ENCODE measurements around the gene PLCB3.

The PLCB3 gene

DNA sequence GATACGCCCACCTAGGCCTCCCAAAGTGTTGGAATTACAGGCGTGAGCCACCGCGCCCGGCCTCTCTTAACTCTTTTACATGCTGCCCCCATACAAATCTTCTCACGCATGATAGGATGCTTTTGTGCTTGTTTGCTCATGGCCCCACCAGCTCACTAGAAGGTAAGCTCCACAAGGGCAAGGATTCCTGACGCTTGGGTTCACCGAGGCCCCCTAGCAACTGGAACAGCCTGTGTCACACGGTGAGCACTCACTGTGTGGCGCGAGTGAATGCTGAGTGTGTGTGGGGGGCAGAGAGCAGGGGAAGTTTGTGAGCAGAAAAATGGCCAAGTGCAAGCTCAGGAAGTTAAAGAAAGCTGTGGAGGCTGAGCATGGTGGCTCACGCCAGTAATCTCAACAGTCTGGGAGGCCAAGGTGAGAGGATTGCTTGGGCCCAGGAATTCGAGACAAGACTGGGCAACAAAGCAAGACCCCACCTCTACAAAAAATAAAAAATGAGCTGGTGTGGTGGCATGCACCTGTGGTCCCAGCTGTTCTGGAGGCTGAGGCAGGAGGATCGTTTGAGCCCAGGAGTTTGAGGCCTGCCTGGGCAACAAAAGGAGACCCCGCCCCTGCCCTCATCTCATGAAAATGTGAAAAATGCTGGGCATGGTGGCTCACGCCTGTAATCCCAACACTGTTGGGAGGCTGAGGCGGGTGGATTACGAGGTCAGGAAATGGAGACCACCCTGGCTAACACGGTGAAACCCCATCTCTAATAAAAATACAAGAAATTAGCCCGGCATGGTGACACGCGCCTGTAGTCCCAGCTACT lies 30.8 kb downstream of the PLCB3 start:
- no peak for DNase-seq (ENCODE audit: insufficient read length, low spot score)
- FAIRE-seq = no peak
- TF ChIP-seq POLR2A (IDR thresholded peaks at IDR 0.05; ENCODE audit: low read depth, low read length) = no peak

DNA sequence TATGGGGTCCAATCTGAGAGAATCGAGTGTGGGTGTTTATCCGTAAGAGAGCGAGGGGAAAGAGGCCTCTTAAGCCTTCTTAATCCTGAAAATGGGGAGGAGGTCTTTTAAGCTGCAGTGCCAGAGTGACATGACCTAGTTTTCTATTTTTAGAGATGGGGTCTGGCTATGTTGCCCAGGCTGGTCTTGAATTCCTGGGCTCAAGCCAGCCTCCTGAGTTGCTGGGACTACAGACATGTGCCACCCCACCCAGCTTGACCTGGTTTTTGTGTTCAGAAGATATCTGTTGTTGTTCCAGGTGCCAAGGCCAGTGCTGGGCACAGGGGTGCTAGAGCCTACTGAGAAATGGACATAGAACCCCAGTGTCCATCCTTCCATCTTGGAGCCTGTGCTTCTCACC lies 31.8 kb downstream of the PLCB3 start:
- TF ChIP-seq POLR2A (IDR thresholded peaks at IDR 0.05; ENCODE audit: low read depth, low read length) = no peak
- DNase-seq (ENCODE audit: insufficient read length, low spot score) (no peak), FAIRE-seq (no peak)

DNA sequence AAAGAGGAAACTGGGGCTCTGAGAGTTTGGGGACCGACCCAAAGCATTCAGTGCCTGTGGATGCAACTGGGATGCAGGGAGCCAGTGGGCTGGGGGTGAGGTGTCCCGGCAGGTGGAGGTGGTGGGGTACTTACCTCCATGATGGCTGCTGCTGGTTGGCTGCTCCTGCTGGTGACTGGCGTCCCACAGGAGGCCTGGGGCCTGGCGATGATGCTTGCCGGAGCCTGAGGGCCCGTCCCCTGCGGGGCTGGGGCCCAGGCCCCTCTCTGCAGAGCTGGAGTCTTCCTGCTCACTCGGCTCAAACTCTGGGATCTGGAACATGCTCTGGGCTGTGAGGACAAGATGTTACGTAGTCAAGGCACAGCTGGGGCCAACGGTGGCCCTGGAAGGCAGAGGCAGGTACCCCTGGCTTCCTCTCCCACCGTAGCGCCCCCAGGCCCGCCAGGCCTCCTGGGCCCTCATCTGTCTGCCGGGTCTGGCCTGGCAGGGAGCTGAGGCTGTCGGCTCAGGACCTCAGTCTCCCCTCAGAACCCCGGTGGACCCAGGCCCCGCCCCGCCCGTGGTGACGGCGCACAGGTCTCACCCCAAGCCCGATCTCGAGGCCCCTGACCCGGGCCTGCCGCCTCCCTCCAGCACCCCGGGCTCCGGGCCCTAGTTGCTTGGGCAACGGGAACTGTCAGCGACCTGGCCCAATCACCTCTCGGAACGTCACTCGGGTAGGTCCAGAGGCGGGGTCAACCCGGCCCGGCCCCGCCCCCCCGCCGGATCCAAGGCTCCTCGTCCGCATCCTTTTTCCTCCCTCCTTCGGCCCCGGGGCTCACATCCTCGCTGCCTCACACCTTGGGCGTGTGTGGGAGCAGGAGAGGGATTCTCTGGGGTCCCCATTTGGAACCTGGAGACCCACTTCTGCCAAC lies 33.0 kb downstream of the PLCB3 start, which contains the start of gene BAD:
BAD (minus strand) TSS at position 618 of the 914 bp plus-strand sequence; CDS start at position 321, 297 bp downstream.
- FAIRE-seq (no peak), DNase-seq (ENCODE audit: insufficient read length, low spot score) (peak; percentile 98)
- peak; percentile 51; the same call in 1 of the 2 replicates for TF ChIP-seq POLR2A (IDR thresholded peaks at IDR 0.05; ENCODE audit: low read depth, low read length)

DNA sequence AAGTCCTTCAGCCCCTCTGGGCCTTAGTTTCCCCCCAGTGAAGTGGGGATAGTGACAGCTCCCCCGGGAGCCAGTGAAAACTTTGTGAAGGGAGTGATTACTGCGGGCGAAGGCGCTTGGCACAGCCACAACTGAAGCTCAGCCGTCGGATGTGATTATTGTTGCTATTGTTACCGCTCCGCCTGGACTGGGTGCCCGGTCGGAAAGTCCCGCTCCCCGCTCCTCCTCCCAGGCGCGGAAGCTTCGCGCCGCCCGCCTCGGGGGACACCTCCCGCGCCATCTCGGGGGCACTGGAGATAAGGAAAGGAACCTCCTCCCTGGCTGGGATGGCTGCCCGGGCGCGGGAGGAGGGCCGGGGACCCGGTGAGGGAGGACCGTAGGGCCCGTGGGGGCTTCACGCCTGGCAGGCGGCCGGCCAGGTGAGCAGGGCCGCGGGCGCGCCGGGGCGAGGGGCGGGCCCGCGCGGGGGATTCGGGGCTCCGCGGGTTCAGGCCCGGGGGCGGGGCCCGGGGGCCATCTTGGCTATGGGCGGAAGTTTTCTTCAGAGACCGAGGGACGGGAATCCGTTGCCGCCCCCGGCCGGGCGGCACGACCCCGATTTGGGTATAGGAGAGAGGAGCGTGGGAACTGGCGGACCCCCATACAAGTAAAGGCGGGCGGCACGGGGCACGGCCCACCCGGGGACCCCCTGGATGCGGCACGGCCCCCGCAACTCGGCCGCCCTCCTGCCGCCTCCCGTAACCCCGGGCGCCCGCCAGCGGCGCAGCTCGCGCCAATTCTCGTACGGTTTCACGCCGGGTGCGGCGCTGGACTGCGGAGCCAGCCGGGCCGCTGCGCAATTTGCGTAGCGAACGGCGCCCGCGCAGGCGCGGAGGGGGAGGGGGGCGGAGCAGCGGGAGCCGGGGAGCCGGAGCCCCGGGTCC lies 33.9 kb downstream of the PLCB3 start, which contains the start of gene GPR137:
GPR137 (plus strand) TSS at position 887 of the 923 bp plus-strand sequence. CDS start 677 bp downstream, outside the sequence.
- no peak for FAIRE-seq
- DNase-seq (ENCODE audit: insufficient read length, low spot score) = peak; percentile 87
- TF ChIP-seq POLR2A (IDR thresholded peaks at IDR 0.05; ENCODE audit: low read depth, low read length) = peak; percentile 55

- DNase-seq (ENCODE audit: insufficient read length, low spot score) (no peak), FAIRE-seq (no peak)
- no peak for TF ChIP-seq POLR2A (IDR thresholded peaks at IDR 0.05; ENCODE audit: low read depth, low read length)
These were observed 34.8 kb downstream of the PLCB3 start for GRCh38 chr11:64285885-64286800.

DNA sequence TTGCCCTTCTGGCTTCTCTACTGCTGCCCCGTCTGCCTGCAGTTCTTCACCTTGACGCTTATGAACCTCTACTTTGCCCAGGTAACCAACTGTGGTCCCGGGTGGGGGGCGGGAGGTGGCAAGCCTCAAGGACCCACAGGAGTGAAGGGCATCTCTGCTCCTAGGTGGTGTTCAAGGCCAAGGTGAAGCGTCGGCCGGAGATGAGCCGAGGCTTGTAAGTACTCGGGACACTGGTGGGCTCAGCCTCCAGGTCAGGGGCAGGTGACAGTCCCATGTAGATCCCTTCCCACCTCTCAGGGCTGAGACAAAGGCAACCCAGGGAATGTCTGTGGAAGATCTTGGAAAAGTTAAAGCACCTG lies 35.5 kb downstream of the PLCB3 start:
- no peak for FAIRE-seq
- DNase-seq (ENCODE audit: insufficient read length, low spot score) = no peak
- no peak for TF ChIP-seq POLR2A (IDR thresholded peaks at IDR 0.05; ENCODE audit: low read depth, low read length)

DNA sequence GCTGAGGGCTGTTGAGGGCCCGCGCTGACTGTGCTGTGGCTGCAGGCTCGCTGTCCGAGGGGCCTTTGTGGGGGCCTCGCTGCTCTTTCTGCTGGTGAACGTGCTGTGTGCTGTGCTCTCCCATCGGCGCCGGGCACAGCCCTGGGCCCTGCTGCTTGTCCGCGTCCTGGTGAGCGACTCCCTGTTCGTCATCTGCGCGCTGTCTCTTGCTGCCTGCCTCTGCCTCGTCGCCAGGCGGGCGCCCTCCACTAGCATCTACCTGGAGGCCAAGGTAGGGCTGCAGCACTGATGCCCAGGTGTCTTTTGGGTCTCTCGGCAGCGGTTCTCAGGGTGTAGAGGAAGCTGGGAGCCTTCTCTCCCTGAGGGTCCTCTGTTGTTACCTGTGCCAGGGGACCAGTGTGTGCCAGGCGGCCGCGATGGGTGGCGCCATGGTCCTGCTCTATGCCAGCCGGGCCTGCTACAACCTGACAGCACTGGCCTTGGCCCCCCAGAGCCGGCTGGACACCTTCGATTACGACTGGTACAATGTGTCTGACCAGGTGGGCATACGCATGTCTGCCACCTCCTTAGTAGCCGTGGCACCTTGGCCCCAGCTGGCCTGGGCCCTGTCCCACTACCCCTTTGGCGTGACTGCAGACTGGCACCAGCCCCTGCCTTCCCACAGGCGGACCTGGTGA lies 36.5 kb downstream of the PLCB3 start:
- DNase-seq (ENCODE audit: insufficient read length, low spot score) = no peak
- no peak for FAIRE-seq
- TF ChIP-seq POLR2A (IDR thresholded peaks at IDR 0.05; ENCODE audit: low read depth, low read length) = no peak

DNA sequence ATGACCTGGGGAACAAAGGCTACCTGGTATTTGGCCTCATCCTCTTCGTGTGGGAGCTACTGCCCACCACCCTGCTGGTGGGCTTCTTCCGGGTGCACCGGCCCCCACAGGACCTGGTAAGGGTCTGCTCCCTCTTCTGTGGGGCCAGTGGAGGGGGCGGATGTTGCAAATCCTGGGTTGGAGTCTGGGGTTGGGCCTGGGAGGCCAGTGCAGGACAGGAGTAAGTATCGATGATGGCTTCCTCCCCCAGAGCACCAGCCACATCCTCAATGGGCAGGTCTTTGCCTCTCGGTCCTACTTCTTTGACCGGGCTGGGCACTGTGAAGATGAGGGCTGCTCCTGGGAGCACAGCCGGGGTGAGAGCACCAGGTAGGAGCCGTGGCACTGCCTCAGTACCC lies 37.0 kb downstream of the PLCB3 start:
- FAIRE-seq (no peak), DNase-seq (ENCODE audit: insufficient read length, low spot score) (no peak)
- no peak for TF ChIP-seq POLR2A (IDR thresholded peaks at IDR 0.05; ENCODE audit: low read depth, low read length)

- FAIRE-seq = no peak
These were observed 37.8 kb downstream of the PLCB3 start for GRCh38 chr11:64289002-64289564.

DNA sequence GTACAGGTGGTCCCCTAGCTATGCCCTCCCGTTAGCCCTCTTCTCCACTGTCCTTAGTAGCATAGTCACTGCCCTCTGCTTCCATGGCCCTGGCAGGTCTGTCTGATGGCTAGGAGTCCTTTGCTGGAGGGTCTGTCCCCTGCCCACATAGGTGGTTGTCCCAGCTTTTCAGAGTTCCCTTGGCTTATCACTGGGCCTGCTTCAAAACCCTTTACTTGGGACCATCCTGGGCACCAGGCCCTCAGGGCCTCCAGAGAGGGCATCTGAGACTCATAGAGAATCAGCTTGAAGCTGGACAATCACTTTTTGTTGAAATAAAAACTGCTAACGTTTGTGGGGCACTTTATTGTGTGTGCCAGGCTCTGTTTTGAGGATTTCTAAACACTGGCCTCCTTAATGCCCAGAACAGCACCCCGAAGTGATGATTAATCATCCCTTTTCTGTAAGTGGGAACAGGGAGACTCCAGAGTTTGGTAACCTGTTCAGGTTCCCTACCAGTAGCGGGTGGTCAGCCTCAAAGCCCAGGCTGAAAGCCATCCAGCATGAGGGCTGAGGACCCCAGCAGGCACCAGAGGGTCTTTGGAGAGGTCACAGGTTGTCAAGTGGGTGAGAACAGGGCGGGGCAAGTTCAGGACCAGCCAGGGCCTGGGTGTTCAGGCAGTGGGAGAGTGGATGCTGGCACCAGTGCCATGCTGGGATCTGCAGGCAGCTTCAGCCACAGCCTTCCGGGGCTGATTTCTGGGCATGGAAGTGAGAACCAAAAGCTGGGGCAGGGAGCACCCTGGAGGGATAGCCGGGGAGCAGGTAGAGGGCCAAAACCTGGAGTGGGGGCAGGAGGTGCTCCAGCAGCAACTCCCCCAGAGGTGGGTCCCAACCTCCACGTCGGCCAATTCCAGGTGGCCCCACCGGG lies 39.3 kb downstream of the PLCB3 start:
- no peak for TF ChIP-seq POLR2A (IDR thresholded peaks at IDR 0.05; ENCODE audit: low read depth, low read length)
- DNase-seq (ENCODE audit: insufficient read length, low spot score) (no peak), FAIRE-seq (no peak)

More at GRCh38 chr11:64289002-64289564, 37.8 kb downstream of the PLCB3 start:
- no peak for TF ChIP-seq POLR2A (IDR thresholded peaks at IDR 0.05; ENCODE audit: low read depth, low read length)
- no peak for DNase-seq (ENCODE audit: insufficient read length, low spot score)

Data from H54 (cell line).